T-helper 2 cell treated with Interferon-gamma antibody and Interleukin-4, amounts not matched to agents 5 μg/mL and 100 μg/mL, for 36 hours (primary cell): ENCODE measurements around the gene MRPS18A.
"Not testable (repeated sequence)": the region's sequence is repeated elsewhere in the genome, so short reads cannot be mapped to it uniquely, and the experiment has no call there.

ENCODE experiments used
- DNase-seq: peaks from one replicate; pipeline ENCODE4 v3.0.0; 2021; ENCODE audit warnings: low spot score
- H3K27ac Mint-ChIP-seq: one replicate; pipeline ENCODE4 v1.8.0; 2021; ENCODE audit warnings: mild to moderate bottlenecking, mixed read lengths
- H3K27me3 Mint-ChIP-seq: one replicate; pipeline ENCODE4 v1.8.0; 2021; ENCODE audit warnings: low read depth, mixed read lengths
- H3K36me3 Mint-ChIP-seq: one replicate; pipeline ENCODE4 v1.8.0; 2021; ENCODE audit warnings: low read depth, mixed read lengths
- H3K4me1 Mint-ChIP-seq: one replicate; pipeline ENCODE4 v1.8.0; 2021; ENCODE audit warnings: low read depth, mixed read lengths
- H3K4me3 Mint-ChIP-seq: one replicate; pipeline ENCODE4 v1.8.0; 2022; ENCODE audit warnings: mild to moderate bottlenecking, moderate library complexity, mixed read lengths
- H3K9me3 Mint-ChIP-seq: one replicate; pipeline ENCODE4 v1.8.0; 2021; ENCODE audit warnings: mixed read lengths

The MRPS18A gene

DNA sequence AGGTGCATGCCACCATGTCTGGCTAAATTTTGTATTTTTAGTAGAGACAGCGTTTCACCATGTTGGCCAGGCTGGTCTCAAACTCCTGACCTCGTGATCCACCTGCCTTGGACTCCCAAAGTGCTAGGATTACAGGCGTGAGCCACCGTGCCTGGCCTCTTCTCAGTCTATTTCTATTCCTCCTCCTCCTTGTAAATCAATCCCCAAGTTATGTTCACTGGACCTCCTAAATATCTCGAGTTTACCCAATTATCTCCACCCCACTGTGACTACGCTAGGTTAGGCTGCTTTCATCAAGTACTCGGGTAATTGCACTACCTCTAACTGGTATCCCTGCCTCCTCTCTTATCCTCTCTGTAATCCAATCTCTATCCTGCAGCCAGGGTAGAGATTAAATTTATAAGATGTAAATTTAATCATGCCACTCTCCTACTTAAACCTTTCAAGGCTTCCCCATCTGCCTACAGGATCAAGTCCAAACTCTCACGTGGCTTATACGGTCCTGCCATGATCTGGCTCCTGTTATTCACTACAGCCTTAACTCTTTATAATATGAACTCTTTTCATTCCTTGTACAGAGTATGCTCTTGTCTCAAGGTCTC lies 52.8 kb downstream of the MRPS18A start:
- DNase-seq = no peak
- no peaks in the 10 kb centered on the region for H3K27me3 Mint-ChIP-seq
- peaks cover 19% of the 10 kb centered on the region for H3K36me3 Mint-ChIP-seq
- peak overlapping the region; percentile 98 for H3K4me3 Mint-ChIP-seq
- peaks cover 36% of the 10 kb centered on the region for H3K4me1 Mint-ChIP-seq
- no peaks in the 10 kb centered on the region for H3K9me3 Mint-ChIP-seq
- H3K27ac Mint-ChIP-seq = peak overlapping the region; percentile 92

DNA sequence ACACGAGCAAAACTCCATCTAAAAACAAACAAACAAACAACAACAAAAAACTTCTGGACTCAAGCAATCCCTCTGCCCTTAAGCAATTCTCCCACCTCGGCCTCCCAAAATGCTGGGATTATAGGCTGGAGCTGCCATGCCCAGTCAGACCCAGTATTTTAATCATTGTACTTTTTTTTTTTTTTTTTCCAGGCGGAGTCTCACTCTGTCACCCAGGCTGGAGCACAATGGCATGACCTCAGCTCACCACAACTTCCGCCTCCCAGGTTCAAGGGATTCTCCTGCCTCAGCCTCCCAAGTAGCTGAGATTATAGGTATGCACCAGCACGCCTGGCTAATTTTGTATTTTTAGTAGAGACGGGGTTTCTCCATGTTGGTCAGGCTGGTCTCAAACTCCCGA lies 54.6 kb downstream of the MRPS18A start:
- not testable (repeated sequence) for DNase-seq, H3K4me3 Mint-ChIP-seq, H3K27me3 Mint-ChIP-seq, H3K27ac Mint-ChIP-seq, H3K9me3 Mint-ChIP-seq
- Mint-ChIP-seq H3K36me3 (peaks cover 13% of the 10 kb centered on the region), H3K4me1 (peaks cover 32% of the 10 kb centered on the region)

DNA sequence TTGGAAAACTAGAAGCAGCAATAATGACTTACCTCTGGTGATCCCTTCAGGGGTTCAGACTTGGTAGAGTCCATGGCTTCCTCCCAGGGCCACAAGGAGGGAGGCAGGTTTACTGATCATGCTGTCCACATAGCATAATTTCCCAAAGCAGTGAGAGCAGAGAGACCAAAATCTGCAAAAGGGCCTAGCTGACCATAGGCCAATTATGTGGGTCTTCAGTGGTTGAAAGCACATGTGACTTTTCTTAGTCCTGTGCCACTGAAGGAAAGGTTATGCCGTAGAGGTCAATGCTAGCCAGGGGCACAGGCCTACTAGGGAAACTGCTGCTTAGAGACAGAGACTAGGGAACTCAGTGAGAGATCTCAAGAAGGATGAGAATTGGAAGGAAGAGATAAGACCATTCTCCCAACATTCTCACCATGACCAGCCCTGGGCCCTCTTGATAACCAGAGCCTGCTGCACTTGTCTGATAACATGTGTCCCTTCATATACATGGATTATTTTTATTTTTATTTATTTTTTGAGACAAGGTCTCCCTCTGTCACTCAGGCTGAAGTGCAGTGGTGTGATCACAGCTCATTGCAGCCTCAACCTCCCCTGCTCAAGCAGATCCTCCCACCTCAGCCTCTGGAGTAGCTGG lies 56.5 kb downstream of the MRPS18A start:
- Mint-ChIP-seq H3K9me3 (no peaks in the 10 kb centered on the region), H3K27me3 (no peaks in the 10 kb centered on the region), H3K36me3 (peaks cover 15% of the 10 kb centered on the region), H3K4me1 (peaks cover 37% of the 10 kb centered on the region), H3K27ac (peak overlapping the region; percentile 84), H3K4me3 (peak overlapping the region; percentile 43)
- no peak for DNase-seq

DNA sequence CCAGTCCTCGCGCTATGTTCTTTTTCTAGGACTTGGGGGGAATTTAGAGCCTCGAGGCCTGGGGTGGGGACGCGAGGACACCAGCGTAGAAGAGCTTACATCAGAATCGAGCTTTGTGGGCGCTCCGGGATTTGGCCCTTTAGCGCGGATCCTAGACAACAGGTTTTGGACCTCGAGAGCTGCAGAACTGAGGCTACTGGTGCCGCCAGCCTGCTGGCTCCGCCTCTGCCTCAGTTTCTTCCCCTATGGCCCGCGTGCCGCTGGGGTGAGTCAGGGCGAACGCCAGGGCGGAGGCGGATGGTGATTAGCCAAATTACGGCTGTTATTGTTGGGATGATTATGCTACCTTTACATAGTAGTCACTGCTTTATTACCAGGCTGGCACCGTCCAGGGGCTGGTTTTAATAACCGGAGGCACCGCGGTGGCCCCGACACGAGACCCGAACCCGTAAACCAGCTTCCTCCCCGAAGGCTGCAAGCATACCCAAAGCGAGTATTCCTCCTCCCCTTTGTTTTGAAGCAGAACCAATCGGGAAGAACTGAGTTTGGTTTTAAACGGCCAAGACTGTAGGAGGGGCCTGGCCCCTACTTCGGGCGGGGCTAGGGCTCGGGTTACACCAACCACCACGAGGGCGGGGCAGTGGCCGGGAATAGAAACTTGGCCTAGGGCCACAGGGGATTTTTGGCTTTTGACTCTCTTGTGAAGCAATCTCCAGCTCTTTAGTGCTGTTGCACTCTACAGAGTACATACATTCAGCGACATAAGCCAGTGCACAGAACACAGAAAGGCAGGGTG lies 57.9 kb downstream of the MRPS18A start:
- no peaks in the 10 kb centered on the region for H3K9me3 Mint-ChIP-seq
- H3K36me3 Mint-ChIP-seq = peaks cover 23% of the 10 kb centered on the region
- peak overlapping the region; percentile 97 for H3K4me3 Mint-ChIP-seq
- no peaks in the 10 kb centered on the region for H3K27me3 Mint-ChIP-seq
- H3K4me1 Mint-ChIP-seq = peaks cover 27% of the 10 kb centered on the region
- peak; percentile 93 for DNase-seq
- peak overlapping the region; percentile 99 for H3K27ac Mint-ChIP-seq

DNA sequence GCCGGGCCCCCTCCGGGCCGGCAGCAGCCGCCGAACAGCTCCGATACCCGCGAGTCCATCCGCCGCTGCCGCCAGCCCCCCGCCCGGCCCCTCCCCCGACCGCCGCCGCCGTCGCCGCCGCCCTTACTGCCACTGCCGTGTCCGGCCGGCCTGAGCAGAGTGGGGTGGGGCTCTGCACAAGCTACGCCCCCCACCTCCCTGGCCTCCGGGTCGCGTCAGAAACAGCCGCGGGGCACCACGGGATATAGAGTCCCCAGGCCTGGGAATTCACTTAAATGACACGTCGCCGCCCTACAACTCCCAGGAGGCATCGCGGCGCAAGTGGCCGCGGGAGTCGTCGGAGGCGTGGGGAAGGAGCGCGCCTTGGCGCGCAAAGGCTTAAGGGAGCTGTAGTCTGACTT lies 58.5 kb downstream of the MRPS18A start, which contains the start of gene GTPBP2:
TSS of gene GTPBP2 (minus strand) at position 161 of the 401 bp plus-strand sequence. CDS start at position 59, 102 bp downstream.
- Mint-ChIP-seq H3K36me3 (peaks cover 28% of the 10 kb centered on the region), H3K4me3 (peak within 1 kb of the TSS; percentile 97), H3K9me3 (no peaks in the 10 kb centered on the region), H3K27ac (peak within 1 kb of the TSS; percentile 99), H3K27me3 (no peaks in the 10 kb centered on the region), H3K4me1 (peaks cover 26% of the 10 kb centered on the region)
- DNase-seq = peak; percentile 98

DNA sequence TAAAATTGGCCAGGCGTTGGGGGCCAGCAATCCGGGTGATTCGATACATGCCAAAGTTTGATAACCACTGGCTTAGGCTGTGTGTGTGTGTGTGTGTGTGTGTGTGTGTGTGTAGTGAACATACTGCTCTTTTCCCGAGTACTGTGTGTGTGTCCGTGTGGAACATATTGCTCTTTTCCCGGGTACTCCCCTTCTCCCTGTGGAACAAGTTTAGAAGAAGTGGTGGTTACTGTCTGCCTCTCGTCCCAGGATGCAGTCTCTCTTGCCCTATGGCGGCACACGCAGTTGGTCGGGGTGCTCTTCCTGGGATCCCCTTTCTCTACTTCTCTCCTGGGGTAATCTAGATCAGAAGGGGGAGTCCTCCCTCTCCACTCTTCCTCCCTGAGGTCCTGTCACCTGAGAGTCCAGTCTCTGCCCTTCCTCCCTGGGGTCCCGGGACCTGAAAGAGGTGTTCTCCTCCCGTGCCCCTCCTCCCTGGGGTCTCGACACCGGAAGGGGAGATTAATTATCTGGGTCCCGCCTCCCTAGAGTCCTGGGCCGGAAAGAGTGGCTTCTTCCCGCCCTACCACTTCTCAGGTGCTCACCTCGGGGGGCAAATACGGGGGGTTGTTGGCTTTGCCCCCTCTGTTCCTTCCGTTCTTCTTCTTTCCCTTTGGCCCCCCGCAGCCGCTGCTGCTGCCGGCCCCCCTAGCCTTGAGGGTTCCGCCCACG lies 59.0 kb downstream of the MRPS18A start:
- Mint-ChIP-seq H3K27ac (peak overlapping the region; percentile 96), H3K4me1 (peaks cover 25% of the 10 kb centered on the region), H3K9me3 (no peaks in the 10 kb centered on the region), H3K4me3 (peak overlapping the region; percentile 97), H3K27me3 (no peaks in the 10 kb centered on the region), H3K36me3 (peaks cover 32% of the 10 kb centered on the region)
- peak; percentile 48 for DNase-seq

DNA sequence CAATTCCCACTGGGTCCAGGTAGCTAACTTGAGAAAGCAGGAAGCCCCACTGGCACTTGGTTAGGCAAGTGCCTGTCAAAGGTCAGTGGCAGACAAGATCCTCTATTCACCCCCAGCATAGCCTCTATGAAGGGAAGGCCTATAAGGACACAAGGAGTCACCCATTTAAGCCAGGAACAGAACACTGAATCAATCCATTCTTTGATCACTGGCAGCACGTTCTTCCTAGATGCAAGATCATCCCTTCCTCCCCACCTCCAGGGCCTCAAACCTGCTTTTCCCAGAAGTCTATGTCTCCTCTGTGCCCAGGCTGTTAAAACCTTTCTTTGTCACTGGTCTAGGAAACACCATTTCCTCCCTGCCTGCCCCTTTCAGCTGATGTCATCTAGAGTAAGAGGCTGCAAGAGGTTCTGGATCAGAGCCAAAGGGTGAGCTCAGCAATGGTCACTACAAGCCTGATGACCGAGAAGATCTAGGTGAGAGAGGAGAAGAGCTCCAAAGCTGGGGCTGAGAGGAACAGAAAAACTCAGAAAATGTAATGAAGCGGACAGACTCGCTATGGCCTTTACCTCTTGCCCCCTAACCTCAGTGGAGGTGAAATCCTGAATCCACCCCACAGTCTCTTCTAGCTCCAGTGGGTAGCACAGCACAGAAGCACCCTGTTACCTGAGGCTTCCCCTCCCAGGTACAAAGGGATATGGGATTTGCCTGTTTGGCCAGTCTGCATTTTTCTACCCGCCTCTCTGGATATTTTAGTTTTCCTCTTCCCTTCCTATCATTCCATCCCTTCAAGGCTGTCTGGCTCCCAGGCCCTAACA lies 60.4 kb downstream of the MRPS18A start:
- no peaks in the 10 kb centered on the region for H3K9me3 Mint-ChIP-seq
- H3K27ac Mint-ChIP-seq = peak overlapping the region; percentile 69
- H3K27me3 Mint-ChIP-seq = no peaks in the 10 kb centered on the region
- DNase-seq = no peak
- peaks cover 40% of the 10 kb centered on the region for H3K36me3 Mint-ChIP-seq
- peak overlapping the region; percentile 97 for H3K4me3 Mint-ChIP-seq
- H3K4me1 Mint-ChIP-seq = peaks cover 27% of the 10 kb centered on the region

DNA sequence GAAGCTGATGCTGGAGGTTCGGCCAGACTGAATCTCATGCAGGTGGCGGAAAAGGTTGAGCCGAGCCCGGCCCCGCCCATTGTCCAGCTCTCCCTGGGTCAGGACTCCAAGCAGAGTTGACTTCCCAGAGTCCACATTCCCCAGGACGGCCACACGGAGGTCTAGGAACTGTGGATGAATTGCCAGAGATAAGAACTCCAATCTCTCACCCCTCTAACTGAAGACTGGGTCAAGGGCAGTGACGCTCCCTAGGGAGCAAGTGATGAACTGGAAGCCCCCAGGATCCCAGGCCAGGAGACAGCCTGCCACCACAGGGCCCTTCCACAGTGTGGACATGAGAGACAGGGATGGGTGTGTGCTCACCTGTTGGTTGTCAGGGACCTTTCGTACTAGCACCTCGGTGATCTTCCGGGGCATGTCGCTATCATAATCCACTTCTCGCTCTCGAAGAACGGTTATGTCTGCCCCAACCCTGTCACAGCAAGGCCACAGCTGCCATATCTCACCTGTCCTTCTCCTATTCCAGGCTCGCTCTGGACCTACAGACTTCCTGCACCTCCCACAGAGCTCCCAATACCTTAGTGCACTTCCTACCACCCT lies 62.1 kb downstream of the MRPS18A start:
- no peaks in the 10 kb centered on the region for H3K27me3 Mint-ChIP-seq
- H3K4me1 Mint-ChIP-seq = peaks cover 25% of the 10 kb centered on the region
- DNase-seq = no peak
- H3K36me3 Mint-ChIP-seq = peaks cover 53% of the 10 kb centered on the region
- H3K9me3 Mint-ChIP-seq = no peaks in the 10 kb centered on the region
- no peak overlapping the region for H3K4me3 Mint-ChIP-seq
- H3K27ac Mint-ChIP-seq = no peak overlapping the region

DNA sequence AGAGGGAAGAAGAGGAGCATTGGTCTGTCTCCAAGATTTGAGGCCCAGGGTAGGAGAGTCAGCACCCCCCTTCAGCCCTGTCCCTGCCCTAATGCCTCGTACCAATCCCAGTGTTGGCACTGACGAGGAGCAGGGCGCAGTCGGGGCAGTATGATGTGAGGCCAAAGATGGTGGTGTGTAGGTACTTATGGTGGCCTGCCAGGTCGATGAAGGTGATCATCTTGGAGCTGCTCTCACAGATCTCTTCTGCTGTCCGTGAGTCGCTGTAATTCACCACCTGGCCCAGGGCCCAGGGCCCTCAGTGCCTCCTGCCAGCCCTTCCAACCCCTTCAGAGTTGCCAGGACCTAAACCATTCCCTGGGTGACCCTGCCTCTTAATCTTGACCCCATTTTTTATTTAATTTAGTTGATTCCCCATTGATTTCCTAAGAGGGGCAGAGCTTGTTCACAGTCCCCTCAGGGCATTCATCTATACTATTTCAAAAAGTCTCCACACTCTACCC lies 62.8 kb downstream of the MRPS18A start:
- Mint-ChIP-seq H3K27ac (no peak overlapping the region), H3K9me3 (no peaks in the 10 kb centered on the region), H3K27me3 (no peaks in the 10 kb centered on the region), H3K4me1 (peaks cover 20% of the 10 kb centered on the region), H3K4me3 (no peak overlapping the region), H3K36me3 (peaks cover 54% of the 10 kb centered on the region)
- no peak for DNase-seq

DNA sequence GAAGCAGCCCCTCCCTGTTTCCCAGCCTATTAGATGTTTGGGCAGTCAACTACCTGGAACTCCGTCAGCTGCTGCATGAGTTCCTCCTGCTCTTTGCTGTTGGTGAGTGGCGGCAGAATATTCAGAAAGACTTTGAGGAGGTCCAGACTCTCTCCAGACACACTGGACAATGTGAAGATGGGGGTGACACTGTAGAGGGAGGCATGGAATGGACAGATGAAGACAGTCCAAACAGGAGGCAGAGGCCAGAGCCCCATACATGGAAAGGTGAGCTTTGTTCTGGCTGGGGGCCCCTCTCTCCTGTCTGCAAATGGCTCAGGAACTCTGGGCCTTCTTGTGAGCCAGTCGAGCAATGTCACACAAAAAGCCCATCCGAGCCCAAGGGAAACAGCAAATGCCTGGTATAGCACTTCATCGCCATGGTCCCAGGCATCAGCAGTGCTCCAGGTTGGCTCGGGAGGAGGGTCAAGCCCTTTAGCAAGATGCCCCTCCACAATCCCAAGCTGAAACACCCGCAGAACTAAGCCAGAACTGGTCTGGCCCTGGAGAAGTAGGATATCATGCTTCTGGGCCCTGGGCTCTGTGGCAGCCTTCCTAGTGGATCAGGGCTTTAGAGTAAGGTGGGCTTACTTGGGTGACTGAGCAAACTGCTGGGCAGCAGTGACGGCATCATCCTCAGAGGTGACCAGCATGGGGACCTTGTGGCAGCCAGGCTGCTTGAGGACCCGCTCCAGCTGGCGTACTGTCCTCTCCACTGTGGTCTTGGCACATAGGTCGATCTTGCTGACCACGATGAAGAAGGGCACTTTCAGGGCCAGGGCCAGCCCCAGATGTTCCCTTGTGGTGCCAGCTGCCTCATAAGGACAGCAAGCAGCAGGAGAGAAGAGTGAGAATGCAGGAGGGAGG lies 63.5 kb downstream of the MRPS18A start:
- no peaks in the 10 kb centered on the region for H3K9me3 Mint-ChIP-seq
- no peak for DNase-seq
- H3K4me3 Mint-ChIP-seq = no peak overlapping the region
- H3K4me1 Mint-ChIP-seq = peaks cover 19% of the 10 kb centered on the region
- peaks cover 57% of the 10 kb centered on the region for H3K36me3 Mint-ChIP-seq
- no peak overlapping the region for H3K27ac Mint-ChIP-seq
- H3K27me3 Mint-ChIP-seq = no peaks in the 10 kb centered on the region

DNA sequence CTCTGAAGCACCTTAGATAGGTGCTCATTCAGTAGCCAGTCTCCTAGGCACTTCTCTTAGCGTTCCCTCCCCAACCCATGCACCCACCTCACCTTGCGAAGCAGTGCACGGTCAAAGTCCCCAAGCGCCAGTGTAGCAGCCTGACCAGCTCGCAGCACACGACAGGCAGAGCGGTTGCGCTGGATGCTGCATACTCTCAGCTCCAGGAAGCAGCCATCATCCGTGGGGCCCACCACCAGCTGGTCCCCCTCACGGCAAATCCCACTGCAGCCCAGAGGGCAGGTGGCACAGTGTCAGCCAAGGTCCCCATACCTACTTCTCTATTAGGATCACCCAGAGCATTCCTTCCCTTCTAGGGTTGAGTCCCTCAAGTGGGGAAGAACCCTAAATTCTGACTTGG lies 65.0 kb downstream of the MRPS18A start:
- Mint-ChIP-seq H3K9me3 (no peaks in the 10 kb centered on the region), H3K27ac (no peak overlapping the region), H3K36me3 (peaks cover 53% of the 10 kb centered on the region), H3K4me1 (peaks cover 12% of the 10 kb centered on the region), H3K4me3 (no peak overlapping the region), H3K27me3 (no peaks in the 10 kb centered on the region)
- DNase-seq = no peak

DNA sequence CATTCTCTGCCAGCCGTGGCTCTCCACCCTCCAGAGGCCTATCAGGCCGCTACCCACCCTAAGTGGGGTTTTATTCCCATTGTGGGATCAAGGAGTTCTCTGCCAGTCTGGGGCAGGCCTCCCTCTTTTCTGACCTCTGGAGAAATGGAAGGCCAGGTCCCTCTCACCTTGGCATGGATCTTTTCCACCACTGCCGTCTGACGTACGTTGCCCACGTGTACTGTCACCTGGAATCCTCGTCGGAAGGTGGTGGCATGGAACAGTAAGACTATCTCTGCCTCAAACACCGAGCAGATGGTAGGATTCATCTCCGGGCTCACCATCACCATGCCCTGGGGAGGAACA lies 65.8 kb downstream of the MRPS18A start:
- H3K4me3 Mint-ChIP-seq = no peak overlapping the region
- peaks cover 4% of the 10 kb centered on the region for H3K4me1 Mint-ChIP-seq
- H3K27ac Mint-ChIP-seq = no peak overlapping the region
- H3K27me3 Mint-ChIP-seq = no peaks in the 10 kb centered on the region
- DNase-seq = no peak
- H3K36me3 Mint-ChIP-seq = peaks cover 53% of the 10 kb centered on the region
- H3K9me3 Mint-ChIP-seq = no peaks in the 10 kb centered on the region
